ENCODE data around the gene MYO5B. TPM values are rescaled to one million over a fixed set of nuclear protein-coding genes. Genes with fewer than 3 reads are reported as not detected.

Gene MYO5B
- polyA plus RNA-seq, 1 donor from 2014 or later: 0.42 TPM

GRCh38 chr18:49843778-49844625 is 350.9 kb downstream of the MYO5B start:
- Histone ChIP-seq H3K79me2 (replicated peaks; ENCODE audit: insufficient read depth, low read length) (no peaks in the 10 kb centered on the region), H3K4me3 (ENCODE audit: low read length) (no peak overlapping the region), H3K27ac (ENCODE audit: low read length) (no peak overlapping the region), H3K27me3 (ENCODE audit: insufficient read depth, low read depth, low read length) (no peaks in the 10 kb centered on the region), H3K4me2 (ENCODE audit: low read length) (no peak overlapping the region), H4K20me1 (ENCODE audit: insufficient read depth) (no peaks in the 10 kb centered on the region), H3K9ac (ENCODE audit: low read length) (no peak overlapping the region), H2AFZ (ENCODE audit: low read depth, low read length) (no peak overlapping the region), H3K9me3 (ENCODE audit: low read length) (no peaks in the 10 kb centered on the region), H3F3A (ENCODE audit: insufficient read depth, low read length, poor library complexity, severe bottlenecking) (no peaks in the 10 kb centered on the region), H3K9me2 (ENCODE audit: insufficient read depth, low read length) (no peaks in the 10 kb centered on the region), H3K36me3 (ENCODE audit: insufficient read depth, low read length) (no peaks in the 10 kb centered on the region)
- TF ChIP-seq RAD21 (conservative IDR thresholded peaks at IDR 0.05): no peak
- no peak for TF ChIP-seq TAF1 (IDR thresholded peaks at IDR 0.05; ENCODE audit: low read depth)
- no peak for TF ChIP-seq CTCF (IDR thresholded peaks at IDR 0.05; ENCODE audit: poor library complexity, severe bottlenecking)
- TF ChIP-seq MXI1 (conservative IDR thresholded peaks at IDR 0.05; ENCODE audit: poor library complexity, severe bottlenecking): no peak
- TF ChIP-seq EP300 (conservative IDR thresholded peaks at IDR 0.05; ENCODE audit: poor library complexity, severe bottlenecking): no peak
- no peak for TF ChIP-seq SMC3 (conservative IDR thresholded peaks at IDR 0.05; ENCODE audit: poor library complexity)
- TF ChIP-seq POLR2AphosphoS5 (IDR thresholded peaks at IDR 0.05): no peak
- TF ChIP-seq EZH2 (IDR thresholded peaks at IDR 0.05; ENCODE audit: borderline replicate concordance, insufficient read depth, low read length, poor library complexity, severe bottlenecking): no peak
- no peak for TF ChIP-seq REST (IDR thresholded peaks at IDR 0.05; ENCODE audit: borderline replicate concordance)

- Histone ChIP-seq H3K4me2 (ENCODE audit: low read length) (no peak overlapping the region), H4K20me1 (ENCODE audit: insufficient read depth) (no peaks in the 10 kb centered on the region), H3K79me2 (replicated peaks; ENCODE audit: insufficient read depth, low read length) (no peaks in the 10 kb centered on the region), H3K9ac (ENCODE audit: low read length) (no peak overlapping the region), H3K27me3 (ENCODE audit: insufficient read depth, low read depth, low read length) (no peaks in the 10 kb centered on the region), H3K27ac (ENCODE audit: low read length) (no peak overlapping the region), H3K9me3 (ENCODE audit: low read length) (no peaks in the 10 kb centered on the region), H3K4me3 (ENCODE audit: low read length) (no peak overlapping the region), H3K36me3 (ENCODE audit: insufficient read depth, low read length) (no peaks in the 10 kb centered on the region), H3K9me2 (ENCODE audit: insufficient read depth, low read length) (no peaks in the 10 kb centered on the region), H2AFZ (ENCODE audit: low read depth, low read length) (no peak overlapping the region), H3F3A (ENCODE audit: insufficient read depth, low read length, poor library complexity, severe bottlenecking) (no peaks in the 10 kb centered on the region)
- TF ChIP-seq REST (IDR thresholded peaks at IDR 0.05; ENCODE audit: borderline replicate concordance): no peak
- no peak for TF ChIP-seq POLR2AphosphoS5 (IDR thresholded peaks at IDR 0.05)
- no peak for TF ChIP-seq EZH2 (IDR thresholded peaks at IDR 0.05; ENCODE audit: borderline replicate concordance, insufficient read depth, low read length, poor library complexity, severe bottlenecking)
- TF ChIP-seq RAD21 (conservative IDR thresholded peaks at IDR 0.05): no peak
- no peak for TF ChIP-seq TAF1 (IDR thresholded peaks at IDR 0.05; ENCODE audit: low read depth)
- TF ChIP-seq EP300 (conservative IDR thresholded peaks at IDR 0.05; ENCODE audit: poor library complexity, severe bottlenecking): no peak
- no peak for TF ChIP-seq CTCF (IDR thresholded peaks at IDR 0.05; ENCODE audit: poor library complexity, severe bottlenecking)
- no peak for TF ChIP-seq MXI1 (conservative IDR thresholded peaks at IDR 0.05; ENCODE audit: poor library complexity, severe bottlenecking)
- TF ChIP-seq SMC3 (conservative IDR thresholded peaks at IDR 0.05; ENCODE audit: poor library complexity): no peak
These were observed 351.8 kb downstream of the MYO5B start for GRCh38 chr18:49843131-49843530.
